ENCODE results near the gene FBXL17.
"Not testable (repeated sequence)": the region's sequence is repeated elsewhere in the genome, so short reads cannot be mapped to it uniquely, and the experiment has no call there.

DNA sequence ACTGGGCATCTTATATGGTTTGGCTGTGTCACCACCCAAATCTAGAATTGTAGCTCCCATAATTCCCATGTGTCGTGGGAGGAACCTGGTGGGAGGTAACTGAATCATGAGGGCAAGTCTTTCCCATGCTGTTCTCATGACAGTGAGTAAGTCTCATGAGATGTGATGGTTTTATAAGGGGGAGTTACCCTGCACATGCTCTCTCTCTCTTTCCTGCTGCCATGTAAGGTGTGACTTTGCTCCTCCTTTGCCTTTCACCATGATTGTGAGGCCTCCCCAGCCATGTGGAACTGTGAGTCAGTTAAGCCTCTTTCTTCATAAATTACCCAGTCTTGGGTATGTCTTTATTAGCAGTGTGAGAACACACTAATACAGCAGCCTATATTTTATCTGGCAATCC is 229.0 kb downstream of the FBXL17 start:
- not testable (repeated sequence) for TF ChIP-seq NFIC (IDR thresholded peaks at IDR 0.05; ENCODE audit: borderline replicate concordance); POLR2AphosphoS5 (IDR thresholded peaks at IDR 0.05; ENCODE audit: low read depth, low read length)

Data from SK-N-SH (cell line).